B cell (primary cell): ENCODE data around the gene NAPB. TPM values are rescaled to one million over a fixed set of nuclear protein-coding genes. Genes with fewer than 3 reads are reported as not detected.

Experiments
- ATAC-seq: fragments of 200-7000 bp; cut with Tn5 transposase; one replicate; pipeline ENCODE4 v1.10.0; 2021; ENCODE audit warnings: low read depth, mild to moderate bottlenecking, moderate number of reproducible peaks, moderate library complexity
- CTCF ChIA-PET: fragments of 350-600 bp; sonication (Branson Sonifier 250); formaldehyde crosslinking; loops from one replicate; lab custom pipeline; 2021; ENCODE audit warnings: antibody characterized with exemption, inconsistent platforms; lab: Charles Lee
- POLR2A ChIA-PET: fragments of 350-600 bp; sonication (Branson Sonifier 250); formaldehyde crosslinking; loops from one replicate; lab custom pipeline; 2021; ENCODE audit warnings: antibody characterized with exemption; lab: Charles Lee
- DNase-seq: peaks from one replicate; pipeline ENCODE4 v3.0.0; 2013
- H2AFZ ChIP-seq: 2 replicates; pipeline ENCODE4 v1.6.1; 2012; ENCODE audit warnings: mild to moderate bottlenecking, low read depth, low read length; ENCODE audit not compliant: insufficient read depth, poor library complexity, severe bottlenecking
- H3K27ac ChIP-seq, 2 donors: 1 replicate in 1 of 2; 2 replicates in 1 of 2; pipeline ENCODE4 v1.5.1; 2012 to 2013; ENCODE audit warnings: low read length in 2 of 2, mild to moderate bottlenecking in 2 of 2, moderate library complexity in 1 of 2
- H3K27me3 ChIP-seq, 4 experiments: fragments of 200-600 bp in 1 of 4; sonication (generic) in 1 of 4; replicated peaks in 1 of 4; 1 replicate in 2 of 4; 2 replicates in 2 of 4; pipeline versions ENCODE4 v1.6.1 to v1.7.0; 2013 to 2016; ENCODE audit warnings: low read length in 3 of 4, mild to moderate bottlenecking in 2 of 4, mixed read lengths in 1 of 4, moderate library complexity in 1 of 4; ENCODE audit not compliant: insufficient read depth in 4 of 4, control insufficient read depth in 3 of 4; ENCODE audit errors: control extremely low read depth in 1 of 4
- H3K36me3 ChIP-seq, 2 experiments: replicated peaks in 1 of 2; 1 replicate in 1 of 2; 2 replicates in 1 of 2; pipeline versions ENCODE4 v1.6.1 to v1.7.1; 2013; ENCODE audit warnings: low read length in 1 of 2; ENCODE audit not compliant: insufficient read depth in 2 of 2, control insufficient read depth in 1 of 2; ENCODE audit errors: control extremely low read depth in 1 of 2, extremely low read depth in 1 of 2
- H3K4me1 ChIP-seq, 2 donors: fragments of 200-600 bp in 1 of 2; sonication (generic) in 1 of 2; 1 replicate in 1 of 2; 2 replicates in 1 of 2; pipeline versions ENCODE4 v1.5.1 to v1.6.1; 2013 to 2017; ENCODE audit warnings: low read length in 2 of 2; ENCODE audit not compliant: control insufficient read depth in 2 of 2, insufficient read depth in 2 of 2
- H3K4me2 ChIP-seq: replicated peaks from 2 replicates; pipeline ENCODE3; 2012; ENCODE audit warnings: mild to moderate bottlenecking, low read depth, low read length; ENCODE audit not compliant: poor library complexity, severe bottlenecking
- H3K4me3 ChIP-seq, 5 experiments: fragments of 200-600 bp in 1 of 5; sonication (generic) in 1 of 5; 1 replicate in 3 of 5; 2 replicates in 2 of 5; pipeline versions ENCODE4 v1.5.1 to v1.7.0; 2011 to 2016; ENCODE audit warnings: low read length in 4 of 5, mild to moderate bottlenecking in 4 of 5, low read depth in 2 of 5, control low read depth in 1 of 5, moderate library complexity in 1 of 5; ENCODE audit not compliant: insufficient read depth in 1 of 5; ENCODE audit errors: control extremely low read depth in 1 of 5, extremely low read depth in 1 of 5
- H3K79me2 ChIP-seq: fragments of 200-600 bp; sonication (generic); one replicate; pipeline ENCODE4 v1.6.0; 2016; ENCODE audit warnings: low read length; ENCODE audit not compliant: control insufficient read depth, insufficient read depth
- H3K9ac ChIP-seq: fragments of 200-600 bp; sonication (generic); 2 replicates; pipeline ENCODE4 v1.6.1; 2017; ENCODE audit warnings: mild to moderate bottlenecking, low read length, moderate library complexity
- H3K9me3 ChIP-seq, 3 donors: one replicate each; pipeline versions ENCODE4 v1.6.1 to v1.7.1; 2013; ENCODE audit warnings: low read length in 2 of 3; ENCODE audit not compliant: control insufficient read depth in 2 of 3, insufficient read depth in 1 of 3; ENCODE audit errors: control extremely low read depth in 1 of 3
- H4K20me1 ChIP-seq: 2 replicates; pipeline ENCODE4 v1.6.0; 2012; ENCODE audit warnings: mild to moderate bottlenecking, low read length; ENCODE audit not compliant: insufficient read depth, control insufficient read depth, poor library complexity, severe bottlenecking
- H3K27ac Mint-ChIP-seq: one replicate; pipeline ENCODE4 v1.8.0; 2021; ENCODE audit warnings: mixed read lengths
- H3K27me3 Mint-ChIP-seq: one replicate; pipeline ENCODE4 v1.8.0; 2021; ENCODE audit warnings: mixed read lengths
- H3K4me1 Mint-ChIP-seq: one replicate; pipeline ENCODE4 v1.8.0; 2021; ENCODE audit warnings: mixed read lengths
- H3K4me3 Mint-ChIP-seq: one replicate; pipeline ENCODE4 v1.8.0; 2021; ENCODE audit warnings: mixed read lengths
- H3K9me3 Mint-ChIP-seq: one replicate; pipeline ENCODE4 v1.8.0; 2022; ENCODE audit warnings: mixed read lengths; ENCODE audit not compliant: insufficient read depth
- EZH2 ChIP-seq: IDR thresholded peaks from 2 replicates; pipeline ENCODE4 v1.6.1; 2012; ENCODE audit warnings: borderline replicate concordance, low read depth, mild to moderate bottlenecking, moderate library complexity, low read length; ENCODE audit not compliant: insufficient read depth, poor library complexity, severe bottlenecking
- WGBS: methylation state at CpG from one replicate; pipeline ENCODE4 v1.1.5; 2013; ENCODE audit warnings: missing lambda C conversion rate; ENCODE audit not compliant: insufficient coverage; 5-methylcytosine and 5-hydroxymethylcytosine counted together
- intact Hi-C: fragments of 100-400 bp; cut with micrococcal nuclease; formaldehyde crosslinking; loops from one replicate; pipeline ENCODE4 v1.10.0; 2022
- polyA plus RNA-seq: library from polyadenylated mRNA; depleted of rRNA; stranded (reverse); fragments of >200 nt; gene quantifications from 2 replicates; pipeline ENCODE4 v1.2.3, GENCODE V29; 2012
- total RNA-seq, 2 donors: library from RNA; stranded (reverse); fragments of 120-200 nt in 1 of 2; gene quantifications; 1 replicate in 1 of 2; 2 replicates in 1 of 2; pipeline versions ENCODE4 v1.2.3 to v1.2.4, GENCODE V29; 2013 to 2022
- TF ChIP-seq, protein P1 (sequence below): fragments of 200-600 bp; IDR thresholded peaks from one replicate; pipeline ENCODE4 v1.8.0; 2022; ENCODE audit warnings: antibody characterized with exemption, mild to moderate bottlenecking

NAPB gene
- total and polyA plus RNA-seq, 2 donors (not counting 1 experiment from before 2014, with no cell fraction given): 4.1 to 13.0 TPM

DNA sequence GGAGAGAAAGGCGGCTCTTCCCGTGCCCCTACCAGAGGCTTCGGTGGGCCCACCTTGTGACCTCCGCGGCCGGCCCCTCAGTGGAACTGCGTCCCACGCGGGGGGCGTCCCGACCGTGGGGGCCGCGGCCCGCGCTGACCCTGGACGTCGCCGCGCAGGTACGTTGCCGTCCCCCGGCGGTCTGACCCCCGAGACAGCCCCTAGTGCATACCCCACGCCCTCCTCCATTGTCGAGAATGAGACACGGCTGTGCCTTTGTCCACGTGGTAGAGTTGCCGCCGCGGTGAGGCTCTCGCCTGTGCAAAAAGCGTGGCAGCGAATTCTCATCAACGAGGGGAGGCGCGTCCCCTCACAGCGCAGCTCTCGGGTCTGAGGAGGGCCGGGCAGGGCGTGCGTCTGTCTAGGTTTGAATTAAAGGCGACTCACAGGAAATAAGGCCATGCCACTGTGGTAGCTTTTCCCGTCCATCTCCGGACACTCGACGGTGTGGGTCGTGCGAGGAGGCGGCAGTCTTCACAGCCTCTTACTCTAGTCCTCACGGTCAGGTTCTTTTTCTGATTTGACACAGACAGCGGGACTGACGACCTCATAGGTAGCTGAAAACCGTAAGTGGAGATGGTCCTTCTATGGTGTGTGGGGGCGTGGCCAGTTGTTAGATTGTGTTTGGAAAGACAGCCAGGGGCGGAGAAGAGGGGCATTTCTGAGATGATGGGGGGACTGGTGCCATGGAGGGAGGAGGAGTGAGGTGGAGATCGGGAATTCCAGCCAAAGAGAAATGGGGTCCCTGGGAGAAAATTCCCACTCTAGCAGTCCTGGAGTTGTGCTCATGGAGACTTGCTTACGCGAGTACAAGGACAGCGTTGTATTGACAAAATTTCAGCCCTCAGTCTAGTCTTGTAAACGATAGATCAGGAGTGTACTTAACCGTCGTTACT is 70.1 kb downstream of the NAPB start:
- Histone ChIP-seq H3K9ac (peak overlapping the region; percentile 92), H2AFZ (peak overlapping the region; percentile 43), H3K27me3 (no peaks in the 10 kb centered on the region), H3K36me3 (peaks cover 3 to 15% of the 10 kb centered on the region in 2 experiments), H3K4me1 (peaks cover 19 to 23% of the 10 kb centered on the region in 2 donors), H4K20me1 (peaks cover 4% of the 10 kb centered on the region), H3K79me2 (peaks cover 53% of the 10 kb centered on the region), H3K4me2 (peak overlapping the region; percentile 77), H3K9me3 (no peaks in the 10 kb centered on the region), H3K27ac (peak overlapping the region; percentile 96 to 98), H3K4me3 (peak overlapping the region; percentile 82 to 96 (median 85))
- peaks cover 30% of the 10 kb centered on the region for H3K4me1 Mint-ChIP-seq
- intact Hi-C loops: loop anchor here (1.0 kb wide), 1 partner anchor 7 kb away; no protein-coding TSS in a partner anchor
- DNase-seq (peak; percentile 81), ATAC-seq (peak; percentile 16)
- WGBS: 4% methylated on average over 59 of the region's 64 CpGs
- H3K4me3 Mint-ChIP-seq: peak overlapping the region; percentile 97
- TF ChIP-seq EZH2: no peak
- TF ChIP-seq, protein P1, sequence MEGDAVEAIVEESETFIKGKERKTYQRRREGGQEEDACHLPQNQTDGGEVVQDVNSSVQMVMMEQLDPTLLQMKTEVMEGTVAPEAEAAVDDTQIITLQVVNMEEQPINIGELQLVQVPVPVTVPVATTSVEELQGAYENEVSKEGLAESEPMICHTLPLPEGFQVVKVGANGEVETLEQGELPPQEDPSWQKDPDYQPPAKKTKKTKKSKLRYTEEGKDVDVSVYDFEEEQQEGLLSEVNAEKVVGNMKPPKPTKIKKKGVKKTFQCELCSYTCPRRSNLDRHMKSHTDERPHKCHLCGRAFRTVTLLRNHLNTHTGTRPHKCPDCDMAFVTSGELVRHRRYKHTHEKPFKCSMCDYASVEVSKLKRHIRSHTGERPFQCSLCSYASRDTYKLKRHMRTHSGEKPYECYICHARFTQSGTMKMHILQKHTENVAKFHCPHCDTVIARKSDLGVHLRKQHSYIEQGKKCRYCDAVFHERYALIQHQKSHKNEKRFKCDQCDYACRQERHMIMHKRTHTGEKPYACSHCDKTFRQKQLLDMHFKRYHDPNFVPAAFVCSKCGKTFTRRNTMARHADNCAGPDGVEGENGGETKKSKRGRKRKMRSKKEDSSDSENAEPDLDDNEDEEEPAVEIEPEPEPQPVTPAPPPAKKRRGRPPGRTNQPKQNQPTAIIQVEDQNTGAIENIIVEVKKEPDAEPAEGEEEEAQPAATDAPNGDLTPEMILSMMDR: no peak
- H3K27me3 Mint-ChIP-seq: no peaks in the 10 kb centered on the region
- POLR2A ChIA-PET: interaction anchor here (1.3 to 2.6 kb wide), 6 partner anchors 8 to 1844 kb away, joined by 4 to 30 read pairs (median 12); partner anchors contain the start of genes ENTPD6, GZF1 and NAPB
- CTCF ChIA-PET: interaction anchor here (1.0 to 3.3 kb wide), 6 partner anchors 12 to 95 kb away, joined by 3 to 36 read pairs (median 9); partner anchors contain the start of gene NAPB
- H3K27ac Mint-ChIP-seq: peak overlapping the region; percentile 99
- H3K9me3 Mint-ChIP-seq: no peaks in the 10 kb centered on the region
